Neuronal stem cell (in vitro differentiated cells): ENCODE results near the gene ZNF581.

Experiments used
- DNase-seq: peaks from one replicate; pipeline ENCODE4 v3.0.0-alpha.2; 2013; ENCODE audit warnings: low spot score
- H2AFZ ChIP-seq: one replicate; pipeline ENCODE4 v1.6.1; 2013; ENCODE audit warnings: mild to moderate bottlenecking, low read length, inconsistent platforms
- H2AK5ac ChIP-seq: 2 replicates; pipeline ENCODE4 v1.6.1; 2013; ENCODE audit warnings: low read depth, mild to moderate bottlenecking, inconsistent platforms, low read length, moderate library complexity, mixed read lengths
- H2BK120ac ChIP-seq: 2 replicates; pipeline ENCODE4 v1.6.1; 2013; ENCODE audit warnings: low read depth, mild to moderate bottlenecking, inconsistent platforms, low read length, moderate library complexity, mixed read lengths
- H2BK12ac ChIP-seq: one replicate; pipeline ENCODE4 v1.6.1; 2013; ENCODE audit warnings: low read length, inconsistent platforms
- H2BK15ac ChIP-seq: 2 replicates; pipeline ENCODE4 v1.6.1; 2013; ENCODE audit warnings: mild to moderate bottlenecking, low read length, inconsistent platforms, mixed read lengths
- H2BK5ac ChIP-seq: one replicate; pipeline ENCODE4 v1.6.1; 2013; ENCODE audit warnings: inconsistent platforms, mild to moderate bottlenecking, low read length, moderate library complexity
- H3K14ac ChIP-seq: one replicate; pipeline ENCODE4 v1.6.1; 2013; ENCODE audit warnings: low read length, inconsistent platforms
- H3K18ac ChIP-seq: 2 replicates; pipeline ENCODE4 v1.6.1; 2013; ENCODE audit warnings: low read length, inconsistent platforms
- H3K23ac ChIP-seq: 2 replicates; pipeline ENCODE4 v1.6.1; 2013; ENCODE audit warnings: low read depth, mild to moderate bottlenecking, mixed read lengths, low read length, inconsistent platforms; ENCODE audit not compliant: poor library complexity
- H3K27ac ChIP-seq: replicated peaks from 3 replicates; pipeline ENCODE4 v1.5.1; 2013; ENCODE audit warnings: low read length, inconsistent platforms
- H3K27me3 ChIP-seq, 3 experiments: 2 replicates each; pipeline ENCODE4 v1.6.1; 2013; ENCODE audit warnings: low read length in 3 of 3, mild to moderate bottlenecking in 2 of 3, inconsistent platforms in 1 of 3, low read depth in 1 of 3, mixed read lengths in 1 of 3, moderate library complexity in 1 of 3; ENCODE audit not compliant: control insufficient read depth in 3 of 3, insufficient read depth in 3 of 3
- H3K36me3 ChIP-seq, 2 donors: replicated peaks in 1 of 2; 2 replicates each; pipeline ENCODE4 v1.6.1; 2013; ENCODE audit warnings: low read length in 2 of 2; ENCODE audit not compliant: control insufficient read depth in 2 of 2, insufficient read depth in 2 of 2
- H3K4ac ChIP-seq: 2 replicates; pipeline ENCODE4 v1.6.1; 2013; ENCODE audit warnings: inconsistent platforms, mild to moderate bottlenecking, low read length, moderate library complexity
- H3K4me1 ChIP-seq, 2 donors: 1 replicate in 1 of 2; 2 replicates in 1 of 2; pipeline ENCODE4 v1.6.1; 2013; ENCODE audit warnings: low read length in 2 of 2, low read depth in 1 of 2; ENCODE audit not compliant: control insufficient read depth in 2 of 2, insufficient read depth in 1 of 2
- H3K4me2 ChIP-seq: one replicate; pipeline ENCODE4 v1.6.1; 2013; ENCODE audit warnings: mild to moderate bottlenecking, low read length, inconsistent platforms; ENCODE audit not compliant: insufficient read depth, poor library complexity, severe bottlenecking
- H3K4me3 ChIP-seq, 2 donors: 2 replicates each; pipeline ENCODE4 v1.5.1; 2013; ENCODE audit warnings: low read length in 2 of 2, mild to moderate bottlenecking in 2 of 2, inconsistent platforms in 1 of 2, moderate library complexity in 1 of 2
- H3K79me1 ChIP-seq: one replicate; pipeline ENCODE4 v1.6.1; 2013; ENCODE audit warnings: low read depth, mild to moderate bottlenecking, inconsistent platforms, low read length, moderate library complexity
- H3K9ac ChIP-seq: one replicate; pipeline ENCODE4 v1.6.1; 2013; ENCODE audit warnings: mild to moderate bottlenecking, low read depth, low read length, inconsistent platforms; ENCODE audit not compliant: poor library complexity
- H3K9me3 ChIP-seq, 2 donors: replicated peaks in 1 of 2; 2 replicates each; pipeline versions ENCODE3 to v1.6.1; 2013; ENCODE audit warnings: low read length in 2 of 2, mild to moderate bottlenecking in 2 of 2, inconsistent platforms in 1 of 2, low read depth in 1 of 2, mixed read lengths in 1 of 2, moderate library complexity in 1 of 2; ENCODE audit not compliant: control insufficient read depth in 2 of 2, insufficient read depth in 1 of 2
- H4K8ac ChIP-seq: one replicate; pipeline ENCODE4 v1.6.1; 2013; ENCODE audit warnings: low read depth, mild to moderate bottlenecking, inconsistent platforms, low read length, moderate library complexity
- H4K91ac ChIP-seq: one replicate; pipeline ENCODE4 v1.6.1; 2013; ENCODE audit warnings: low read length, low read depth, mild to moderate bottlenecking, inconsistent platforms; ENCODE audit not compliant: poor library complexity
- WGBS, 2 donors: extraction: QIAGEN DNeasy Blood & Tissue Kit; methylation state at CpG; one replicate each; pipeline ENCODE4 v1.1.7; 2013; ENCODE audit warnings: missing lambda C conversion rate in 2 of 2, mixed read lengths in 1 of 2; ENCODE audit not compliant: insufficient read length in 2 of 2, insufficient replicate concordance in 1 of 2; ENCODE audit errors: extremely low coverage in 2 of 2; 5-methylcytosine and 5-hydroxymethylcytosine counted together

ZNF581 gene

DNA sequence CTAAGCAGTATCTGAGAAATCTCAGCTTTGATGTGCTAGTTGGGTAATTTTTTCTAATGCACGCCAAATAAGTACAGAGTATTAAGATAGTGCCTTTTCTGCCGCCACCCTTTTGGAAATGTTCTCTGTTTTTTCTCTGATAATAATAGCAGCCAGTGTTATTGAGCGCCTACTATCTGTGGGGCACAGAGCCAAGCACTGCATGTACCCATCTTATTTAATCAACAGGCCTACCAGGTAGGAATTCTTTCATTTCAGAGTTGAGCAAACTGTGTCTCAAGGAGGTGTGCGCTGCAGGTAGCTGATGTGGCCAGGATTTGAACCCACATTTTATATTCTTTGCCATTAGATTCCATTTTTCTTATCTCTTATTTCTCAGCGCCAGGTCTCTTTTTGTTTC, 32.9 kb downstream of the ZNF581 start:
- WGBS, 2 donors, result no CpG with 5 or more reads among the region's 5 CpGs
- no peak overlapping the region for H3K14ac ChIP-seq
- no peak overlapping the region for H3K27ac ChIP-seq
- H2BK5ac ChIP-seq, result no peak overlapping the region
- H3K18ac ChIP-seq, result no peak overlapping the region
- no peak overlapping the region for H2BK15ac ChIP-seq
- no peak overlapping the region for H2BK120ac ChIP-seq
- H3K9ac ChIP-seq, result no peak overlapping the region
- H3K4me3 ChIP-seq, result peak overlapping the region in 1 of 2 donors; percentile 92
- H3K23ac ChIP-seq, result no peak overlapping the region
- no peak overlapping the region for H2AFZ ChIP-seq
- H3K36me3 ChIP-seq, result peaks cover 35 to 71% of the 10 kb centered on the region in 2 donors
- no peak overlapping the region for H2AK5ac ChIP-seq
- DNase-seq, result no peak
- H4K8ac ChIP-seq, result no peak overlapping the region
- no peaks in the 10 kb centered on the region for H3K27me3 ChIP-seq
- H4K91ac ChIP-seq, result no peak overlapping the region
- H3K79me1 ChIP-seq, result peaks cover 18% of the 10 kb centered on the region
- H3K4ac ChIP-seq, result no peak overlapping the region
- H3K9me3 ChIP-seq, result no peaks in the 10 kb centered on the region
- no peak overlapping the region for H3K4me2 ChIP-seq
- peaks cover 3 to 23% of the 10 kb centered on the region in 2 donors for H3K4me1 ChIP-seq
- no peak overlapping the region for H2BK12ac ChIP-seq

GRCh38 chr19:55676889-55677505, 33.5 kb downstream of the ZNF581 start:
- Histone ChIP-seq H2AK5ac (no peak overlapping the region), H3K18ac (no peak overlapping the region), H3K4me1 (peaks cover 3 to 23% of the 10 kb centered on the region in 2 donors), H4K91ac (no peak overlapping the region), H4K8ac (no peak overlapping the region), H3K14ac (no peak overlapping the region), H3K27me3 (no peaks in the 10 kb centered on the region), H2BK120ac (no peak overlapping the region), H3K9ac (no peak overlapping the region), H3K4me2 (no peak overlapping the region), H3K27ac (no peak overlapping the region), H3K23ac (no peak overlapping the region), H3K4ac (no peak overlapping the region), H2BK5ac (no peak overlapping the region), H3K36me3 (peaks cover 35 to 72% of the 10 kb centered on the region in 2 donors), H2BK15ac (no peak overlapping the region), H3K4me3 (peak overlapping the region in 1 of 2 donors; percentile 92), H2BK12ac (no peak overlapping the region), H2AFZ (no peak overlapping the region), H3K79me1 (peaks cover 17% of the 10 kb centered on the region), H3K9me3 (no peaks in the 10 kb centered on the region)
- no peak for DNase-seq
- no CpG with 5 or more reads among the region's 7 CpGs for WGBS, 2 donors

GRCh38 chr19:55677572-55678028, 34.2 kb downstream of the ZNF581 start:
- Histone ChIP-seq H2BK15ac (no peak overlapping the region), H2BK12ac (no peak overlapping the region), H2AFZ (no peak overlapping the region), H3K27me3 (no peaks in the 10 kb centered on the region), H4K91ac (no peak overlapping the region), H3K27ac (no peak overlapping the region), H3K18ac (no peak overlapping the region), H3K4me1 (peaks cover 3 to 23% of the 10 kb centered on the region in 2 donors), H2BK5ac (peak overlapping the region; percentile 3), H3K36me3 (peaks cover 33 to 70% of the 10 kb centered on the region in 2 donors), H3K4me2 (no peak overlapping the region), H3K9me3 (no peaks in the 10 kb centered on the region), H3K14ac (no peak overlapping the region), H2BK120ac (no peak overlapping the region), H3K79me1 (peaks cover 20% of the 10 kb centered on the region), H4K8ac (no peak overlapping the region), H2AK5ac (no peak overlapping the region), H3K4me3 (no peak overlapping the region), H3K23ac (no peak overlapping the region), H3K4ac (no peak overlapping the region), H3K9ac (no peak overlapping the region)
- WGBS, 2 donors, result no CpG with 5 or more reads among the region's 6 CpGs
- DNase-seq, result no peak

DNA sequence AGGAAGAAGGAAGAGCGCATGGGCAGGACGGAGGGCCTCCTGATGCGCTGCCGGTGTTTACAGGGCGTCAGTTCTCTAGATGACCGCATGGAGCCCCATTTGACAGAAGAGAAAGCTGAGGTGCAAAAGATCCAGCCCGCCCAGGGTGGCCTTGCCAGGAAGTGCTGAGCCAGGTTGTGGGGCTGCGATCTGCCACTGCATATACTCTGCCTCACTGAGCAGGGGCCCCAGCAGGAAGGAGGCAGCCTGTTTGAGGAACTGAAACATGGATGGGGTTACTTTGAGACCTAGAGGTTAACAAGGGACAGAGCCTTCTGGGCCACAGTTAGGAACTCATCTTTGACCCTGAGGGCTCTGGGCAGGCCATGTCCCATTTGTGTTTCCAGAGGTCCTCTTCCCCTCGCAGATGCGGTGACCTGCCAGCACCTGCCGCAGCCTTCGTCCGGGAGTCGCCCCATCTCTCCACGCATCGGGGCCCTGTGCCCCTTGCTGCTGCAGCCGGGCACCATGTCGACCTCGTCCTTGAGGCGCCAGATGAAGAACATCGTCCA, 34.7 kb downstream of the ZNF581 start:
- H3K4me3 ChIP-seq, result no peak overlapping the region
- peaks cover 20% of the 10 kb centered on the region for H3K79me1 ChIP-seq
- no peak overlapping the region for H2BK120ac ChIP-seq
- H2BK5ac ChIP-seq, result no peak overlapping the region
- no peak for DNase-seq
- no peak overlapping the region for H3K23ac ChIP-seq
- no peak overlapping the region for H3K27ac ChIP-seq
- no peak overlapping the region for H3K14ac ChIP-seq
- H3K4me1 ChIP-seq, result peaks cover 3 to 22% of the 10 kb centered on the region in 2 donors
- H4K91ac ChIP-seq, result no peak overlapping the region
- H3K9ac ChIP-seq, result peak overlapping the region; percentile 30
- peak overlapping the region; percentile 45 for H2AK5ac ChIP-seq
- H3K36me3 ChIP-seq, result peaks cover 33 to 68% of the 10 kb centered on the region in 2 donors
- H2BK15ac ChIP-seq, result no peak overlapping the region
- H3K27me3 ChIP-seq, result no peaks in the 10 kb centered on the region
- no CpG with 5 or more reads among the region's 21 CpGs for WGBS, 2 donors
- H3K4ac ChIP-seq, result no peak overlapping the region
- H3K18ac ChIP-seq, result no peak overlapping the region
- H3K9me3 ChIP-seq, result no peaks in the 10 kb centered on the region
- H4K8ac ChIP-seq, result no peak overlapping the region
- H2AFZ ChIP-seq, result no peak overlapping the region
- no peak overlapping the region for H3K4me2 ChIP-seq
- H2BK12ac ChIP-seq, result no peak overlapping the region
